Retinal pigment epithelial cell (primary cell): ENCODE data around the gene FGF14.

Experiments
- DNase-seq: peaks from one replicate; pipeline ENCODE4 v3.0.0-alpha.2; 2010; ENCODE audit warnings: low read depth
- H3K4me3 ChIP-seq: 2 replicates; pipeline ENCODE4 v1.5.1; 2011; ENCODE audit warnings: mild to moderate bottlenecking, low read length, control low read depth, moderate library complexity
- CTCF ChIP-seq: conservative IDR thresholded peaks from 2 replicates; pipeline ENCODE4 v1.5.1; 2011; ENCODE audit warnings: low read depth, low read length, control low read depth, inconsistent platforms

FGF14 gene

GRCh38 chr13:102041544-102041943, 360.3 kb downstream of the FGF14 start:
- TF ChIP-seq CTCF = no peak
- DNase-seq = no peak
- H3K4me3 ChIP-seq = no peak overlapping the region

- no peak overlapping the region for H3K4me3 ChIP-seq
- DNase-seq = no peak
- no peak for TF ChIP-seq CTCF
Measured at GRCh38 chr13:102040812-102041211, 361.0 kb downstream of the FGF14 start.

- TF ChIP-seq CTCF = no peak
- no peak for DNase-seq
- H3K4me3 ChIP-seq = no peak overlapping the region
Measured at GRCh38 chr13:102039264-102039663, 362.6 kb downstream of the FGF14 start.

GRCh38 chr13:102038787-102039186, 363.1 kb downstream of the FGF14 start:
- no peak for DNase-seq

GRCh38 chr13:102035969-102036368, 365.9 kb downstream of the FGF14 start:
- TF ChIP-seq CTCF = no peak
- DNase-seq = no peak
- H3K4me3 ChIP-seq = no peak overlapping the region

More at GRCh38 chr13:102038787-102039186, 363.1 kb downstream of the FGF14 start:
- TF ChIP-seq CTCF = no peak
- no peak overlapping the region for H3K4me3 ChIP-seq

- H3K4me3 ChIP-seq = no peak overlapping the region
- DNase-seq = no peak
- no peak for TF ChIP-seq CTCF
Measured at GRCh38 chr13:102033857-102034331, 368.0 kb downstream of the FGF14 start.

- no peak for DNase-seq
- TF ChIP-seq CTCF = no peak
- no peak overlapping the region for H3K4me3 ChIP-seq
Measured at GRCh38 chr13:102033386-102033785, 368.5 kb downstream of the FGF14 start.
